Measurements from ENCODE around the gene UBE2D2.

Gene UBE2D2

GRCh38 chr5:139635606-139636206 is 74.6 kb downstream of the UBE2D2 start:
- no peak for DNase-seq (ENCODE audit: low read depth, low spot score)

DNA sequence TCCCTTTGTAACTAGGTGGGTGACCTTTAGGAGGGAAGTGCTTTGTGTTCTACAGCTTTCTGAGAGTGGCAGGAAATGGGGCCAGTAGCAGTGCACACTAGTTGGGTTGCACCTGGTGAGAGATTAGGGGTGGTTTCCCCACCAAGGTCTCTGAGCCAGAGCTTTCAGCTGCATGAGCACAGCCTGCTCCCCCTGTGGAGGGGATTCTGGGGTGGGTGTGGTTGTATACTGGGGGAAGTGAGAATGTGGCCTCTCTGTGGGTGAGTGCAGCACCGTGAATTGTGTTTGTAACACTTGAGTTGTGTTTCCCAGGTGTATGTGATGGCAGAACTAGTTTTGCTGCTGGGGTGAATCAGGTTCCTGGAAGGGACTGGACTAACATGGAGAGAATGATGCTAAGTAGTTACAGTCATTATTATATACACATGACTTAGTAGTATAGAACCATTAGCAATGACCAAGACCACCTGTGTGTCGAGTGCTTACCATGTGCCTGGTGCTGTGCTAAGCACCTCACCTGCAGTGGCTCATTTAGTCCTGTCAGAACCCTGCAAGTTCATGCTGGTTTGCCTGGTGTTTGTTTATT is 75.2 kb downstream of the UBE2D2 start:
- DNase-seq (ENCODE audit: low read depth, low spot score), result no peak

DNA sequence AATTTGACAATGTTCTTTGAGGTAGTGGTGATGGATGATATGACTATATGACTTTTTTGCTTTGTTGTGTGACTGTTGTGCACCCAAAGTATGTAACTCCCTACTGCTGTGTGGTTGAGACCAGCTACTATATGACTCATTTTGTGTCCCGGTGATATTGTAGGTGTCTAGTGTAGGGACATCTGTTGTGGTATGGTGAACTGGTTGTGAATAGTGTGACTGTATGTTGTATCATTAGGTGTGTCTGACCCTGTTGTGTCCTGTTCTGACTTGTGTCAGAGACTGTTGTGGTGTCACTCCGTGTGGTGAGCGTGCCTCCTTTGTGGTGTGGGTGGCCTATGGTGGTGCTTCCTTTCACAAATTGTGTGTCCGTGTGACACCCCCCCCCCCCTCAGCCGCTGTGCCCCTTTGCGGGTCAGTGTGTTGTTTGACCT is 75.9 kb downstream of the UBE2D2 start:
- DNase-seq (ENCODE audit: low read depth, low spot score), result no peak

GRCh38 chr5:139637438-139638089 is 76.4 kb downstream of the UBE2D2 start:
- DNase-seq (ENCODE audit: low read depth, low spot score), result no peak

- DNase-seq (ENCODE audit: low read depth, low spot score), result no peak
Observed at GRCh38 chr5:139638090-139638735, 77.1 kb downstream of the UBE2D2 start.

GRCh38 chr5:139638736-139639618 is 77.8 kb downstream of the UBE2D2 start:
- DNase-seq (ENCODE audit: low read depth, low spot score), result no peak

DNA sequence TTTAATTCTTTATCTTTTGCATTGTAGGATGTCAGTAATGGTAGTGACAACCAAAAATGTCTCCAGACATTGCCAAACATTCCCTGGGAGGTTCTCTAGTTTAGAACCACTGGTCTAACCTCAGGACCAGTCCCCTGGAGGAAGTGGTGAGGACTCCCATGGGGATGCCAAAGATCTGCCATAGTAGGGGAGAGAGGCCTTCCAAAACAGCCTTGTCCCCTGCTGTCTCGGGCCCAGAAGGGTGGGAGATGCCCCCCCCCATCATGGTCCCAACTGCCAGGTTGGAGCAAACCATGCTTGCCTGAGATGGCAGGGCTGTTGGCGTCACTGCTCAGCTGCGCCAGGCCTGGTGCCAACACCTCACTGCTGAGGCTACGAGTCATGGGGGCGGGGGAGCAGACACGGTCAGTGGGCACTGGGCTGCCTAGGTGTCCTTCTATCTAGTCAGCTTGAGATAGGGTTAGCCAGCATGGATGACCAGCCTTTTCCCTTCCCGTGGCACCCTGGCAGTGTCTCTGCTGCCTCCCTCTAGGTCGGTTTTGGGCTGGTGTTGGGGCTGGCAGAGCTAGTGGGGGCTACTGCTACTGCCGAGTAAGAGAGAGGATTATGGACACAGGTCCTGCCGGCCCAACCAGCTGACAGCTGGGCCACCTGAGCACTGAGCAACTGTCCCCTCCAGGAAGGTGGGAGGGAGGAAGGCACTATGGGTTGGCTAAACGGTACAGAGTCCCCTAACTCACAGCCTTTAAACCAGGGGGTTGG is 78.7 kb downstream of the UBE2D2 start:
- no peak for DNase-seq (ENCODE audit: low read depth, low spot score)

- no peak for DNase-seq (ENCODE audit: low read depth, low spot score)
Observed at GRCh38 chr5:139640421-139641115, 79.4 kb downstream of the UBE2D2 start.

DNA sequence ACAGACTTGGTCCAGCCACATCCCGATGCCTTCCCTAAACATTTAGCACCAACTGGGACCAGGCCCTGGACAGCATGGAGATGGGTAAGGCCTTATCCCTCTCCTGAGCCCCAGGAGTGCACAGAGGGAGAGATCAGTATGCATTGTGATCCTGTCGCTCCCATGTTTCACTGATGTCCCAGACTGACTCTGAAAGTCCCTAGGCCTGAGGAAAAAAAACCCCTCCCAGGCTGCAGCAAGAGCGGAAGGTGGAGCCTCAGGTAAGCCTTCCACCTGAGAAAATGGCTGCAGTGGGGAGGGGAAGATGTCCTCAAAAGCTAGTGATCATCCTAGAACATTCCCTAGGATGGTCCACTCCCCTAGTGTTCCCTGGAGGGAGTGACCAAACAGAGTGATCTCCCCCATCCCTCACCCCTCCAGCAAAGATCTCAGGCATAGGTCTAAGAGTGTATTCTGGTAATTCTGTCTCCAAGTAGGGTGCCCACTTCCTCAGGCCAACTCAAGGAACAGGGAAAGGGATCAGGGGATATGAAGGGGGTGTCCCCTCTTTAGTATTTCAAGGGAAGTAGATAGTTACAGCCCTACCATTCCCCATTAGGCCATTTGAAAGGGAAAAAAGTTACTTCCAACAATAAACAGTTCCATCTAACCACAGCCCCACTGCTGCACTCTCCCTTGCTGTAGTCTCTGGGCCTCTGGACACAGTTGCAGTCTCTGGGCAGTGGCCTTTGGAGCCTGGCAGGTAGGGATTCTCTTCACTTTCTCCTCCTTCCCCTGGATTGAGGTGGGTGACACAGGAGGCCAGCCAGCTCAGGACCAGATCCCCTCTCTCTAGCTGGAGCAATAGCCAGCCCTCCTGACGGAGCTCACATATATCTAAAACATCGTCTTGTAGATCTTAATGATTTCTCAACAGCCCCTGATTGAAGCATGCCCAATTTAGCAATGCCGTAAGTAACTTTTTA is 80.3 kb downstream of the UBE2D2 start:
- no peak for DNase-seq (ENCODE audit: low read depth, low spot score)

- no peak for DNase-seq (ENCODE audit: low read depth, low spot score)
Observed at GRCh38 chr5:139642213-139642612, 81.1 kb downstream of the UBE2D2 start.

DNA sequence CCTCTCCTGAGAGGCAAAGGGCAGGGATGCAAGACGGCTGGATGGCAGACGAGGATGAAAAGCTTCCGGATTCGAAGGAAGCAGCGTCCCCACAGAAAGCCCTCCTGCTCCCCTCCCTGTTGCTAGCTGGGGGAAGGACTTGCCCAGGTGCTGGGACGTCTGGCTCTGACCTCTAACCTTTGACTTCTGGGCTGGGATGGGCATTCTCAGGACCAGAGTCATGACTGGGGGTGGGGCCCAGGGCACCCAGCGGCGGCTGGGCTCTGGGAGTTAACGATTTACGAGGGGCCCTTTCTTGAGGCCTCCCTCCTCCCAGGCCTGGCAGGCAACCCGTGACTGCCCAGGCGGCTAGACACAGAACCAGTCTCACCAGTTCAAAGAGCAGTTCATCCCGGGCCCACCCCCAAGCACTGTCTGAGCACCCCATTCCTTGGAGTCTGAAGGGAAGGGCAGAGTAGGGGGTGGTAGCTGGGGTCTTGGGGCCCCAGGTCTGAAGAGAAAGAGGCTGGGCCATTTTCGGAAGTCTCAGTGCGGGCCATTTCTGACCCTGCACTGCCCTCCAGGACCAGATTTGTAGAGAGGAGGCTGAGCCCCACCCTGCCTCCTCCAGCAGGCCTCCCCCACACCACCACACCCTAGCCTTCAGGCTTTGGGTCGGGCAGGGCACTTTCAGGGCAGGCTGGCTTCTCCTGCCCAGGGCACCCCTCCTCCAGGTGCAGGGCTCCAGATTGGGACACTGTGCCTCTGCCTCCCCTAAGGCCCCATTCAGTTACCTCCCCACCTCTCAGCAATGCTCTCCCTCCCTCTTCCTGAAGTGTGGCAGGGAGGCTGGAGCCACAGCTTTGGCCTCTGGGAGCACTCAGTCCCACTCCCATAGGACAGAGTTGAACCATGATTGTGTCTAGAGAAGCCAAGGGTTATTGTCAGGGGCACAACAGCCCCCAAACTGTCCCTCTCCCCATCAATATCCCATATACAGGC is 82.0 kb downstream of the UBE2D2 start:
- DNase-seq (ENCODE audit: low read depth, low spot score), result no peak

GRCh38 chr5:139644001-139644456 is 82.9 kb downstream of the UBE2D2 start:
- DNase-seq (ENCODE audit: low read depth, low spot score), result no peak

- DNase-seq (ENCODE audit: low read depth, low spot score), result no peak
Observed at GRCh38 chr5:139644646-139645429, 83.7 kb downstream of the UBE2D2 start.

GRCh38 chr5:139645430-139645871 is 84.3 kb downstream of the UBE2D2 start:
- no peak for DNase-seq (ENCODE audit: low read depth, low spot score)

DNA sequence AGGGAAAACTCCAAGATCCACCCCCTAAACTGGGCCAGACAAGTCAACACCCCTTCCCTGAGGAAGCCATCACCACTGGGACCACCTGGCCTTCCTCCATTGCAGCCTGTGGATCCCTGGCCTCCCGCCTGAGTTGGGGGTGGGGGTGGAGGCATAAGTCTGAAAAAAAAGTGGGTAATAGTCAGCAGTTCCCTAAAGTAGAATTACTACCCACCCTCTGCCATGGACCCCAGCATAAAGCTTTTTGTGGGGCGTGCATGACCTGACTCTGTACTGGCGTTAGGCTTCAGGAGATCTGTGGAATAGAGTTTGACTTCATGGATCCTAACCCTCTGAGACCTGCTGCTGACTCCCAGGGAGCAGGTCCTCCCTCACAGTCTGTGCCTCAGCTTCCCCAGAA is 85.0 kb downstream of the UBE2D2 start:
- DNase-seq (ENCODE audit: low read depth, low spot score), result no peak

GRCh38 chr5:139646912-139647505 is 85.9 kb downstream of the UBE2D2 start:
- no peak for DNase-seq (ENCODE audit: low read depth, low spot score)

Measured in activated CD4-positive, CD25-positive, alpha-beta regulatory T cell treated with anti-CD3 and anti-CD28 coated beads, Interleukin-2, amount 50 U/mL, for 16 hours (primary cell).